EH (cell line): ENCODE data around the gene SEMG2.

ENCODE experiments used
- DNase-seq: peaks from one replicate; pipeline ENCODE4 v3.0.0-alpha.2; 2015; ENCODE audit warnings: low read depth

SEMG2 gene

GRCh38 chr20:45221076-45221475 is at the start of gene SEMG2:
TSS of gene SEMG2 (plus strand) at chr20:45221373. CDS start at chr20:45221390, 17 bp downstream.
- DNase-seq, result no peak

GRCh38 chr20:45173522-45173921 is 47.7 kb upstream of the SEMG2 start:
- no peak for DNase-seq

- DNase-seq, result peak; percentile 22
Observed at GRCh38 chr20:45174434-45175364, 46.5 kb upstream of the SEMG2 start, which contains the start of gene PI3. TSS of gene PI3 (plus strand) at chr20:45174902. CDS start at chr20:45174923, 21 bp downstream.

- no peak for DNase-seq
Observed at GRCh38 chr20:45176526-45177267, 44.5 kb upstream of the SEMG2 start.

- no peak for DNase-seq
Observed at GRCh38 chr20:45179166-45179565, 42.0 kb upstream of the SEMG2 start.

- DNase-seq, result peak; percentile 58
Observed at GRCh38 chr20:45181639-45182038, 39.5 kb upstream of the SEMG2 start.

- DNase-seq, result no peak
Observed at GRCh38 chr20:45183084-45183483, 38.1 kb upstream of the SEMG2 start.

GRCh38 chr20:45187693-45188092 is 33.5 kb upstream of the SEMG2 start:
- no peak for DNase-seq

- no peak for DNase-seq
Observed at GRCh38 chr20:45189067-45189609, 32.0 kb upstream of the SEMG2 start.

GRCh38 chr20:45189861-45190260 is 31.3 kb upstream of the SEMG2 start:
- DNase-seq, result no peak

GRCh38 chr20:45191926-45192325 is 29.2 kb upstream of the SEMG2 start:
- DNase-seq, result no peak

GRCh38 chr20:45193331-45193730 is 27.8 kb upstream of the SEMG2 start:
- DNase-seq, result no peak

- DNase-seq, result no peak
Observed at GRCh38 chr20:45206725-45207124, 14.4 kb upstream of the SEMG2 start, which contains the start of gene SEMG1. TSS of gene SEMG1 (plus strand) at chr20:45207033. CDS start at chr20:45207054, 21 bp downstream.

GRCh38 chr20:45209924-45210323 is 11.2 kb upstream of the SEMG2 start:
- no peak for DNase-seq

- no peak for DNase-seq
Observed at GRCh38 chr20:45211569-45212474, 9.4 kb upstream of the SEMG2 start.

GRCh38 chr20:45212836-45213235 is 8.3 kb upstream of the SEMG2 start:
- no peak for DNase-seq

GRCh38 chr20:45218124-45218523 is 3.0 kb upstream of the SEMG2 start:
- no peak for DNase-seq

GRCh38 chr20:45218636-45219035 is 2.5 kb upstream of the SEMG2 start:
- DNase-seq, result no peak

GRCh38 chr20:45223136-45223535 is 2.0 kb downstream of the SEMG2 start:
- no peak for DNase-seq

- DNase-seq, result no peak
Observed at GRCh38 chr20:45226287-45226686, 5.1 kb downstream of the SEMG2 start.

- peak; percentile 10 for DNase-seq
Observed at GRCh38 chr20:45229264-45230056, 8.3 kb downstream of the SEMG2 start.
